MM.1S (cell line): ENCODE results near the gene CDCA8.
"Not testable (repeated sequence)": the region's sequence is repeated elsewhere in the genome, so short reads cannot be mapped to it uniquely, and the experiment has no call there.

Experiments used
- CTCF ChIP-seq: fragments of 300-600 bp; sonication (generic); IDR thresholded peaks from 2 replicates; pipeline ENCODE4 v1.5.1; 2016; ENCODE audit warnings: antibody characterized with exemption, low read length, mixed read lengths
- EZH2 ChIP-seq: fragments of 300-600 bp; sonication (generic); optimal IDR thresholded peaks from 2 replicates; pipeline ENCODE3; 2017; ENCODE audit warnings: low read depth, mild to moderate bottlenecking, antibody characterized with exemption, low read length, mixed read lengths

DNA sequence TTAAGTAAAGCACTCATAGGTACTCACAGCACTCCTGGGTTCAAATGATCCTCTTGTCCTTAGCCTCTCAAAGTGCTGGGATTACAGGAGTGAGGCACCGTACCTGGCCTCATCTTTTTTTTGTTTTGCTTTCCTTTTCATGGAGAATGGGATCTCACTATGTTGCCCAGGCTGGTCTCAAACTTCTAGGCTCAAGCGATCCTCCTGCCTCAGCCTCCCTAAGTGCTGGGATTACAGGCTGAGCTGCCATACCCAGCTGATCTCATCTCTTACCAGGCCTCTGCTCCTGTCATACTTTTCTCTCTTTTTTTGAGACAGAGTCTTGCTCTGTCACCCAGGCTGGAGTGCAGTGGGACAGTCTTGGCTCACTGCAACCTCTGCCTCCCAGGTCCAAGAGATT lies 4.6 kb upstream of the CDCA8 start:
- TF ChIP-seq EZH2, CTCF: not testable (repeated sequence)
